WTC11 (cell line): ENCODE measurements around the gene GNA14. TPM values are rescaled to one million over a fixed set of nuclear protein-coding genes. Genes with fewer than 3 reads are reported as not detected.
"Not testable (repeated sequence)": the region's sequence is repeated elsewhere in the genome, so short reads cannot be mapped to it uniquely, and the experiment has no call there.

ENCODE experiments used
- ATAC-seq: fragments of 200-7000 bp; cut with Tn5 transposase; 2 replicates; pipeline ENCODE4 v1.10.0; 2021; ENCODE audit warnings: mild to moderate bottlenecking, moderate library complexity
- CTCF ChIA-PET: fragments of 300-600 bp; sonication (Branson Sonifier 250); formaldehyde crosslinking; loops from one replicate; lab custom pipeline; 2021; ENCODE audit warnings: antibody characterized with exemption; lab: Charles Lee
- POLR2A ChIA-PET: fragments of 350-600 bp; sonication (Branson Sonifier 250); formaldehyde crosslinking; loops from one replicate; lab custom pipeline; 2021; ENCODE audit warnings: antibody characterized with exemption; lab: Charles Lee
- DNase-seq: peaks from one replicate; pipeline ENCODE4 v3.0.0; 2021; ENCODE audit warnings: low spot score
- H3K27ac Mint-ChIP-seq: 2 replicates; pipeline ENCODE4 v1.8.0; 2021; ENCODE audit warnings: mixed read lengths
- H3K27me3 Mint-ChIP-seq: 2 replicates; pipeline ENCODE4 v1.8.0; 2021; ENCODE audit warnings: low read depth, mild to moderate bottlenecking, moderate library complexity, mixed read lengths
- H3K36me3 Mint-ChIP-seq: 2 replicates; pipeline ENCODE4 v1.8.0; 2021; ENCODE audit warnings: mixed read lengths
- H3K4me1 Mint-ChIP-seq: 2 replicates; pipeline ENCODE4 v1.8.0; 2022; ENCODE audit warnings: mixed read lengths
- H3K4me3 Mint-ChIP-seq: 2 replicates; pipeline ENCODE4 v1.8.0; 2021; ENCODE audit warnings: mild to moderate bottlenecking, moderate library complexity, mixed read lengths
- H3K9me3 Mint-ChIP-seq: 2 replicates; pipeline ENCODE4 v1.8.0; 2021; ENCODE audit warnings: mixed read lengths
- GABPB1 ChIP-seq: sonication (generic); formaldehyde crosslinking; IDR thresholded peaks from 2 replicates; pipeline ENCODE4 v1.8.1; 2023; ENCODE audit warnings: mild to moderate bottlenecking, missing genetic modification reagents
- MXD4 ChIP-seq: fragments of 250-450 bp; sonication (Bioruptor Pico); IDR thresholded peaks from 2 replicates; pipeline ENCODE4 v1.8.0; 2021; ENCODE audit warnings: mild to moderate bottlenecking, moderate library complexity, borderline replicate concordance
- TEAD1 ChIP-seq: sonication (generic); formaldehyde crosslinking; IDR thresholded peaks from 2 replicates; pipeline ENCODE4 v1.8.0; 2022; ENCODE audit warnings: mild to moderate bottlenecking, missing genetic modification reagents
- TEAD4 ChIP-seq: sonication (generic); formaldehyde crosslinking; IDR thresholded peaks from 2 replicates; pipeline ENCODE4 v1.8.0; 2022; ENCODE audit warnings: mild to moderate bottlenecking, missing genetic modification reagents
- ZNF423 ChIP-seq: fragments of 250-450 bp; sonication (Bioruptor Pico); IDR thresholded peaks from 2 replicates; pipeline ENCODE4 v2.1.2; 2022; ENCODE audit warnings: mild to moderate bottlenecking, moderate library complexity
- total RNA-seq: library from RNA; stranded (reverse); gene quantifications from 3 replicates; pipeline ENCODE4 v1.2.3, GENCODE V29; 2021
- TF ChIP-seq, protein P1 (sequence below): sonication (generic); formaldehyde crosslinking; IDR thresholded peaks from 2 replicates; pipeline ENCODE4 v1.8.0; 2022; ENCODE audit warnings: mild to moderate bottlenecking, missing genetic modification reagents
- TF ChIP-seq, protein P2 (sequence below): sonication (generic); formaldehyde crosslinking; IDR thresholded peaks from 2 replicates; pipeline ENCODE4 v1.8.0; 2023; ENCODE audit warnings: mild to moderate bottlenecking, missing genetic modification reagents
- TF ChIP-seq, protein P3 (sequence below): sonication (generic); formaldehyde crosslinking; IDR thresholded peaks from 2 replicates; pipeline ENCODE4 v1.8.0; 2023; ENCODE audit warnings: missing genetic modification reagents
- TF ChIP-seq, protein P4 (sequence below): fragments of 250-450 bp; sonication (Bioruptor Pico); IDR thresholded peaks from 2 replicates; pipeline ENCODE4 v1.9.0; 2021; ENCODE audit warnings: mild to moderate bottlenecking
- TF ChIP-seq, protein P5 (sequence below): fragments of 250-450 bp; sonication (Bioruptor Pico); IDR thresholded peaks from 2 replicates; pipeline ENCODE4 v2.1.2; 2022; ENCODE audit warnings: mild to moderate bottlenecking, moderate library complexity
- TF ChIP-seq, protein P6 (sequence below): fragments of 250-450 bp; sonication (Bioruptor Pico); IDR thresholded peaks from 2 replicates; pipeline ENCODE4 v1.9.0; 2021; ENCODE audit warnings: mild to moderate bottlenecking, borderline replicate concordance

Gene GNA14
- total RNA-seq, 1 experiment from 2014 or later = 26.7 TPM

DNA sequence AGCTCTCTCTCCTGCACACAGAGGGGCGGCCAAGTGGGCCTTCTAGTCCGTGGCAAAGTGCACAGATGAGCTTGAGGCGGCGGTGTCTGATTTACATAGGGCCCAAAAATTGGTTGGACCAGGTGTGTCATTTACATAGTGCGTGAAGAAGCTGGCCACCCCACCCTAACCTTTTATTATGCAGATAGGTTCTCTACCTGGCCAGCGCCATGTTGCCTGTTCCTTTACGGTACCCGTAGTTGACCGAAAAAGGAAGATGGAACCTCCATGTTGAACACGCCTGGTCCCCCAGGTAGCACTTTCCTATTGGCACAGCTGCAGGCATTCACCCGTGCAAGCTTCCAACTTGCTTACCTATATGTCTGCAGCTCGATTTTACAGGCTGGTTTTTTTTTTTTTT lies 61.5 kb downstream of the GNA14 start:
- Mint-ChIP-seq H3K4me1 (peaks cover 86% of the 10 kb centered on the region), H3K36me3 (peaks cover 8% of the 10 kb centered on the region; the same call in 1 of the 2 replicates), H3K27ac (peak overlapping the region; percentile 94), H3K4me3 (no peak overlapping the region), H3K9me3 (peaks cover 10% of the 10 kb centered on the region; the same call in 1 of the 2 replicates), H3K27me3 (no peaks in the 10 kb centered on the region)
- TF ChIP-seq, protein P1, sequence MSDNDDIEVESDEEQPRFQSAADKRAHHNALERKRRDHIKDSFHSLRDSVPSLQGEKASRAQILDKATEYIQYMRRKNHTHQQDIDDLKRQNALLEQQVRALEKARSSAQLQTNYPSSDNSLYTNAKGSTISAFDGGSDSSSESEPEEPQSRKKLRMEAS (CRISPR knock-in tag) = no peak
- TF ChIP-seq TEAD1 (CRISPR knock-in tag) (no peak), GABPB1 (CRISPR knock-in tag) (no peak)
- TF ChIP-seq, protein P2, sequence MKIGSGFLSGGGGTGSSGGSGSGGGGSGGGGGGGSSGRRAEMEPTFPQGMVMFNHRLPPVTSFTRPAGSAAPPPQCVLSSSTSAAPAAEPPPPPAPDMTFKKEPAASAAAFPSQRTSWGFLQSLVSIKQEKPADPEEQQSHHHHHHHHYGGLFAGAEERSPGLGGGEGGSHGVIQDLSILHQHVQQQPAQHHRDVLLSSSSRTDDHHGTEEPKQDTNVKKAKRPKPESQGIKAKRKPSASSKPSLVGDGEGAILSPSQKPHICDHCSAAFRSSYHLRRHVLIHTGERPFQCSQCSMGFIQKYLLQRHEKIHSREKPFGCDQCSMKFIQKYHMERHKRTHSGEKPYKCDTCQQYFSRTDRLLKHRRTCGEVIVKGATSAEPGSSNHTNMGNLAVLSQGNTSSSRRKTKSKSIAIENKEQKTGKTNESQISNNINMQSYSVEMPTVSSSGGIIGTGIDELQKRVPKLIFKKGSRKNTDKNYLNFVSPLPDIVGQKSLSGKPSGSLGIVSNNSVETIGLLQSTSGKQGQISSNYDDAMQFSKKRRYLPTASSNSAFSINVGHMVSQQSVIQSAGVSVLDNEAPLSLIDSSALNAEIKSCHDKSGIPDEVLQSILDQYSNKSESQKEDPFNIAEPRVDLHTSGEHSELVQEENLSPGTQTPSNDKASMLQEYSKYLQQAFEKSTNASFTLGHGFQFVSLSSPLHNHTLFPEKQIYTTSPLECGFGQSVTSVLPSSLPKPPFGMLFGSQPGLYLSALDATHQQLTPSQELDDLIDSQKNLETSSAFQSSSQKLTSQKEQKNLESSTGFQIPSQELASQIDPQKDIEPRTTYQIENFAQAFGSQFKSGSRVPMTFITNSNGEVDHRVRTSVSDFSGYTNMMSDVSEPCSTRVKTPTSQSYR (CRISPR knock-in tag) = no peak
- TF ChIP-seq, protein P3, sequence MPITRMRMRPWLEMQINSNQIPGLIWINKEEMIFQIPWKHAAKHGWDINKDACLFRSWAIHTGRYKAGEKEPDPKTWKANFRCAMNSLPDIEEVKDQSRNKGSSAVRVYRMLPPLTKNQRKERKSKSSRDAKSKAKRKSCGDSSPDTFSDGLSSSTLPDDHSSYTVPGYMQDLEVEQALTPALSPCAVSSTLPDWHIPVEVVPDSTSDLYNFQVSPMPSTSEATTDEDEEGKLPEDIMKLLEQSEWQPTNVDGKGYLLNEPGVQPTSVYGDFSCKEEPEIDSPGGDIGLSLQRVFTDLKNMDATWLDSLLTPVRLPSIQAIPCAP = no peak
- DNase-seq (no peak), ATAC-seq (no peak)
- CTCF ChIA-PET = interaction anchor here (0.6 to 1.4 kb wide), 3 partner anchors 62 to 146 kb away, joined by 3 to 5 read pairs (median 3); no protein-coding TSS in a partner anchor
- POLR2A ChIA-PET = no interaction called here

DNA sequence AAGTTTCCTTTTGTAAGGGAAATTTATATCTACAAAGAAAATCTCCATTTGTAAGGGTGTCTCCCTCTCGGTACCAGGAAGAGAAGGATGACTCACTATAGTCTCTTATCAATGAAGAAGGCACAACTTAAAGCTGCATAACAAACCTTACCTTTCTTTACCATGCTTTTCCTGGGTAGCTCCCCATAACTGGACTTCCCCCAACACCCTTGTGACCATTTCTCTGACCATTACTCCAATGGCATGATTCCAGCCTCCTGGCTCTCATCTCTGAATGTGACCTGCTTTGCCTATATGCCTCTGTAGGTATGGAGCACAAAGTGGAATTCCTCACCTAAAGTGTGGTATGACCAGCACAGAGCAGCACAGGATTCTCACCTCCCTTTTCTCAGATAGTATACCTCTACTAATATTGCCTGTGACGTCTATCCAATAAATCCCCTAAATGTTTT lies 62.8 kb downstream of the GNA14 start:
- POLR2A ChIA-PET = no interaction called here
- peak; percentile 86 for ATAC-seq
- peaks cover 88% of the 10 kb centered on the region for H3K4me1 Mint-ChIP-seq

DNA sequence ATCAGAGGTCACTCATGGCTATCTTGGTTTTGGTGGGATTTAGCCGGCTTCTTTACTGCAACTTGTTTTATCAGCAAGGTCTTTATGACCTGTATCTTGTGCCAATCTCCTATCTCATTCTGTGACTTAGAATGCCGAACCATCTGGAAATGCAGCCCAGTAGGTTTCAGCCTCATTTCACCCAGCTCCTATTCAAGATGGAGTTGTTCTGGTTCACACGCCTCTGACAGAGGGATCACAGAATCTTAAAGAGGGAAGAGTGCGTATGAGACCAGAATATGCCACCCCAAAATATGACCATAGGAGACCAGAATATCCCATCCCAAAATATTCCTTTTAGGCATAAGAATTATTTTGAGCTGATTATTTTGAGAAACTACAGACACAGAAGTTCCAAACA lies 63.2 kb downstream of the GNA14 start:
- H3K36me3 Mint-ChIP-seq, POLR2A ChIA-PET, H3K27me3 Mint-ChIP-seq, H3K4me3 Mint-ChIP-seq, DNase-seq: not testable (repeated sequence)
- Mint-ChIP-seq H3K27ac (peak overlapping the region; percentile 94), H3K4me1 (peaks cover 85% of the 10 kb centered on the region), H3K9me3 (peaks cover 13% of the 10 kb centered on the region)
- peak; percentile 74; the same call in 1 of the 2 replicates for TF ChIP-seq MXD4 (CRISPR knock-in tag)
- TF ChIP-seq, protein P4, sequence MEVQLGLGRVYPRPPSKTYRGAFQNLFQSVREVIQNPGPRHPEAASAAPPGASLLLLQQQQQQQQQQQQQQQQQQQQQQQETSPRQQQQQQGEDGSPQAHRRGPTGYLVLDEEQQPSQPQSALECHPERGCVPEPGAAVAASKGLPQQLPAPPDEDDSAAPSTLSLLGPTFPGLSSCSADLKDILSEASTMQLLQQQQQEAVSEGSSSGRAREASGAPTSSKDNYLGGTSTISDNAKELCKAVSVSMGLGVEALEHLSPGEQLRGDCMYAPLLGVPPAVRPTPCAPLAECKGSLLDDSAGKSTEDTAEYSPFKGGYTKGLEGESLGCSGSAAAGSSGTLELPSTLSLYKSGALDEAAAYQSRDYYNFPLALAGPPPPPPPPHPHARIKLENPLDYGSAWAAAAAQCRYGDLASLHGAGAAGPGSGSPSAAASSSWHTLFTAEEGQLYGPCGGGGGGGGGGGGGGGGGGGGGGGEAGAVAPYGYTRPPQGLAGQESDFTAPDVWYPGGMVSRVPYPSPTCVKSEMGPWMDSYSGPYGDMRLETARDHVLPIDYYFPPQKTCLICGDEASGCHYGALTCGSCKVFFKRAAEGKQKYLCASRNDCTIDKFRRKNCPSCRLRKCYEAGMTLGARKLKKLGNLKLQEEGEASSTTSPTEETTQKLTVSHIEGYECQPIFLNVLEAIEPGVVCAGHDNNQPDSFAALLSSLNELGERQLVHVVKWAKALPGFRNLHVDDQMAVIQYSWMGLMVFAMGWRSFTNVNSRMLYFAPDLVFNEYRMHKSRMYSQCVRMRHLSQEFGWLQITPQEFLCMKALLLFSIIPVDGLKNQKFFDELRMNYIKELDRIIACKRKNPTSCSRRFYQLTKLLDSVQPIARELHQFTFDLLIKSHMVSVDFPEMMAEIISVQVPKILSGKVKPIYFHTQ = 0 out of 2 replicates have a peak, but pooled peaks have one; percentile 11
- TF ChIP-seq, protein P5, sequence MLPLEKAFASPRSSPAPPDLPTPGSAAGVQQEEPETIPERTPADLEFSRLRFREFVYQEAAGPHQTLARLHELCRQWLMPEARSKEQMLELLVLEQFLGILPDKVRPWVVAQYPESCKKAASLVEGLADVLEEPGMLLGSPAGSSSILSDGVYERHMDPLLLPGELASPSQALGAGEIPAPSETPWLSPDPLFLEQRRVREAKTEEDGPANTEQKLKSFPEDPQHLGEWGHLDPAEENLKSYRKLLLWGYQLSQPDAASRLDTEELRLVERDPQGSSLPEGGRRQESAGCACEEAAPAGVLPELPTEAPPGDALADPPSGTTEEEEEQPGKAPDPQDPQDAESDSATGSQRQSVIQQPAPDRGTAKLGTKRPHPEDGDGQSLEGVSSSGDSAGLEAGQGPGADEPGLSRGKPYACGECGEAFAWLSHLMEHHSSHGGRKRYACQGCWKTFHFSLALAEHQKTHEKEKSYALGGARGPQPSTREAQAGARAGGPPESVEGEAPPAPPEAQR (CRISPR knock-in tag) = peak; percentile 82; the same call in 1 of the 2 replicates
- 0 out of 2 replicates have a peak, but pooled peaks have one; percentile 14 for TF ChIP-seq ZNF423 (CRISPR knock-in tag)
- TF ChIP-seq, protein P6, sequence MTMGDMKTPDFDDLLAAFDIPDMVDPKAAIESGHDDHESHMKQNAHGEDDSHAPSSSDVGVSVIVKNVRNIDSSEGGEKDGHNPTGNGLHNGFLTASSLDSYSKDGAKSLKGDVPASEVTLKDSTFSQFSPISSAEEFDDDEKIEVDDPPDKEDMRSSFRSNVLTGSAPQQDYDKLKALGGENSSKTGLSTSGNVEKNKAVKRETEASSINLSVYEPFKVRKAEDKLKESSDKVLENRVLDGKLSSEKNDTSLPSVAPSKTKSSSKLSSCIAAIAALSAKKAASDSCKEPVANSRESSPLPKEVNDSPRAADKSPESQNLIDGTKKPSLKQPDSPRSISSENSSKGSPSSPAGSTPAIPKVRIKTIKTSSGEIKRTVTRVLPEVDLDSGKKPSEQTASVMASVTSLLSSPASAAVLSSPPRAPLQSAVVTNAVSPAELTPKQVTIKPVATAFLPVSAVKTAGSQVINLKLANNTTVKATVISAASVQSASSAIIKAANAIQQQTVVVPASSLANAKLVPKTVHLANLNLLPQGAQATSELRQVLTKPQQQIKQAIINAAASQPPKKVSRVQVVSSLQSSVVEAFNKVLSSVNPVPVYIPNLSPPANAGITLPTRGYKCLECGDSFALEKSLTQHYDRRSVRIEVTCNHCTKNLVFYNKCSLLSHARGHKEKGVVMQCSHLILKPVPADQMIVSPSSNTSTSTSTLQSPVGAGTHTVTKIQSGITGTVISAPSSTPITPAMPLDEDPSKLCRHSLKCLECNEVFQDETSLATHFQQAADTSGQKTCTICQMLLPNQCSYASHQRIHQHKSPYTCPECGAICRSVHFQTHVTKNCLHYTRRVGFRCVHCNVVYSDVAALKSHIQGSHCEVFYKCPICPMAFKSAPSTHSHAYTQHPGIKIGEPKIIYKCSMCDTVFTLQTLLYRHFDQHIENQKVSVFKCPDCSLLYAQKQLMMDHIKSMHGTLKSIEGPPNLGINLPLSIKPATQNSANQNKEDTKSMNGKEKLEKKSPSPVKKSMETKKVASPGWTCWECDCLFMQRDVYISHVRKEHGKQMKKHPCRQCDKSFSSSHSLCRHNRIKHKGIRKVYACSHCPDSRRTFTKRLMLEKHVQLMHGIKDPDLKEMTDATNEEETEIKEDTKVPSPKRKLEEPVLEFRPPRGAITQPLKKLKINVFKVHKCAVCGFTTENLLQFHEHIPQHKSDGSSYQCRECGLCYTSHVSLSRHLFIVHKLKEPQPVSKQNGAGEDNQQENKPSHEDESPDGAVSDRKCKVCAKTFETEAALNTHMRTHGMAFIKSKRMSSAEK (CRISPR knock-in tag) = peak; percentile 90; the same call in 1 of the 2 replicates
- peak; percentile 17 for ATAC-seq
- CTCF ChIA-PET = interaction anchor here (0.6 to 1.0 kb wide), 3 partner anchors 16 to 417 kb away, joined by 3 to 4 read pairs (median 3); no protein-coding TSS in a partner anchor

More for the DNA sequence above, 62.8 kb downstream of the GNA14 start:
- peaks cover 8% of the 10 kb centered on the region; the same call in 1 of the 2 replicates for H3K36me3 Mint-ChIP-seq
- no peak for DNase-seq
- peak overlapping the region; percentile 94 for H3K27ac Mint-ChIP-seq
- no peaks in the 10 kb centered on the region for H3K27me3 Mint-ChIP-seq
- CTCF ChIA-PET = interaction anchor here (0.6 to 1.4 kb wide), 4 partner anchors 16 to 418 kb away, joined by 3 to 4 read pairs (median 3); no protein-coding TSS in a partner anchor
- H3K9me3 Mint-ChIP-seq = peaks cover 13% of the 10 kb centered on the region
- H3K4me3 Mint-ChIP-seq = no peak overlapping the region
- TF ChIP-seq TEAD4 (CRISPR knock-in tag) = no peak
- peak; percentile 64; the same call in 1 of the 2 replicates for TF ChIP-seq MXD4 (CRISPR knock-in tag)
